ENCODE data around the gene RAB4A. TPM values are rescaled to one million over a fixed set of nuclear protein-coding genes. Genes with fewer than 3 reads are reported as not detected.

The RAB4A gene
- total and polyA plus RNA-seq, 2 of the 8 experiments (the other 6 are each of a cell fraction or from before 2014, with no cell fraction given) = 13.3 to 68.8 TPM

DNA sequence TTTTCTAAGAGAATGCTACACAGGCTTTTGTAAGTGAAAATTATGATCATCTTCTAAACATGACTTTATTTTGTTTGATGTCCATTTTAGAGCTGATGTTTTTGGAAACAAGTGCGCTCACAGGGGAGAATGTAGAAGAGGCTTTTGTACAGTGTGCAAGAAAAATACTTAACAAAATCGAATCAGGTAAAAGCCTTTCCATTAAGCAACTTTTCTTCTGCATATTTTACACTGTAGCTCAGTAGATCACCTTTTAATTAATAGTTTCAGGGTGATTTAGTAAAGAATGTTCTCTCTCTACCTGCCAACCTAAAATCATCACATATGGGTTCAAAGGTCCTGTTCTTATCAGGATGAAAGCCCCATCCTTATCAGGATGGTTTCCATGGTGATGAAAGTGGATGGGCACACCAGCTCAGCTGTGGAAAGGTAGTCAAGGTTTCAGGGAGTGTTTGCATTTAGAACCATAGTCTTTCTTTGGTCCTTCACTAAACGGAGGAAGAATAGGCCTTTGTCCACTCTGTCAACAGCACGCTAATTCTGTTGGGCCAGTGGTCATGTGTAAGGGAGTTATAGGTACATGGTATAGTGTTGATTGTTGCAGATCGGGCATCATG, 28.1 kb downstream of the RAB4A start (continued):
- TF ChIP-seq KDM1A (IDR thresholded peaks at IDR 0.05; ENCODE audit: borderline replicate concordance, low read length) = no peak
